Endothelial cell (in vitro differentiated cells): ENCODE results near the gene NUMA1. TPM values are rescaled to one million over a fixed set of nuclear protein-coding genes. Genes with fewer than 3 reads are reported as not detected.

Source experiments
- DNase-seq: peaks from one replicate; pipeline ENCODE4 v3.0.0; 2021; ENCODE audit warnings: low spot score
- H3K27ac Mint-ChIP-seq: one replicate; pipeline ENCODE4 v1.8.0; 2021; ENCODE audit warnings: mixed read lengths, inconsistent platforms; ENCODE audit not compliant: unreplicated experiment
- H3K27me3 Mint-ChIP-seq: one replicate; pipeline ENCODE4 v1.8.0; 2021; ENCODE audit warnings: mild to moderate bottlenecking, moderate library complexity, mixed read lengths, inconsistent platforms; ENCODE audit not compliant: unreplicated experiment
- H3K36me3 Mint-ChIP-seq: one replicate; pipeline ENCODE4 v1.8.0; 2021; ENCODE audit warnings: mild to moderate bottlenecking, low read depth, mixed read lengths, inconsistent platforms; ENCODE audit not compliant: unreplicated experiment
- H3K4me1 Mint-ChIP-seq: one replicate; pipeline ENCODE4 v1.8.0; 2021; ENCODE audit warnings: mild to moderate bottlenecking, mixed read lengths, inconsistent platforms; ENCODE audit not compliant: unreplicated experiment
- H3K4me3 Mint-ChIP-seq: one replicate; pipeline ENCODE4 v1.8.0; 2021; ENCODE audit warnings: mild to moderate bottlenecking, mixed read lengths, inconsistent platforms; ENCODE audit not compliant: unreplicated experiment
- H3K9me3 Mint-ChIP-seq: one replicate; pipeline ENCODE4 v1.8.0; 2021; ENCODE audit warnings: mixed read lengths, inconsistent platforms; ENCODE audit not compliant: unreplicated experiment
- CTCF ChIP-seq: fragments of 200-600 bp; sonication (generic); IDR thresholded peaks from one replicate; pipeline ENCODE4 v1.5.0; 2021; ENCODE audit warnings: antibody characterized with exemption; ENCODE audit not compliant: unreplicated experiment
- total RNA-seq: library from RNA; stranded (reverse); fragmentation: NEBNext Ultra II Directional; extraction: Animal tissue kit (Norgen Biotek cat#: 25700); gene quantifications from one replicate; pipeline ENCODE4 v1.2.1, GENCODE V29; 2021; ENCODE audit not compliant: unreplicated experiment

The NUMA1 gene
- total RNA-seq, 1 donor from 2014 or later, result 173 TPM

DNA sequence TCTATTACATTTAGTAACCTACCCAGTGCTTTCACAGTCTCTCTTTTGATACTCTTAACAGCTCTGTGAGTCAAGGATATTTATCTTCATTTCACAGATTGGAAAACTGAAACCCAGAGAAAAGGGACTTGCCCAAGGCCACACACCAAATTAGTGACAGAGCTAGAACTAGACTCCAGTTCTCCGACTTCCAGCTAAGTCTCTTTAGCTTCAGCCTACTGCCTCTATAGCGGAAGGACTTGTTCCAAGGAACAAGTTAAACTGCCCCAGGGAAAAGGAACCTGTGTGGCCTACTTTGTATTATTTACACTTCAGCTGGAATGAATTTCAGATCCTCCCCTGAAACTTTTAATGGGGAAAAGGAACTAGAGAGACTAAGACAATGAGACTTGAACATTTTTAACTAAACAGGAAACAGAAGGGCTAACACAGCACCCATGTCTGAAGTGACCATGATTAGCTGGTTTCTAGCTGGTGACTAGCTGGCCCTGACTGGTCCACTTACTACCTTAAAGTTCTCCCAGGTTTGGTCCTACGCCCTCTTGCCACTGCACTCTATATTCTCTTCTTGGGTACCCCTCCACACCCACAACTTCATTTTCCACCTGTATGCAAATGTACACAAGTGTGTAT, 1.6 kb upstream of the NUMA1 start:
- no peak for TF ChIP-seq CTCF
- Mint-ChIP-seq H3K9me3 (no peaks in the 10 kb centered on the region), H3K27me3 (peaks cover 8% of the 10 kb centered on the region), H3K27ac (peak overlapping the region; percentile 100), H3K4me3 (peak overlapping the region; percentile 96), H3K36me3 (peaks cover 4% of the 10 kb centered on the region), H3K4me1 (peaks cover 31% of the 10 kb centered on the region)
- DNase-seq, result no peak

GRCh38 chr11:72081184-72081644, 872 bp upstream of the NUMA1 start:
- no peak for TF ChIP-seq CTCF
- H3K27me3 Mint-ChIP-seq, result peaks cover 8% of the 10 kb centered on the region
- no peak for DNase-seq
- H3K9me3 Mint-ChIP-seq, result no peaks in the 10 kb centered on the region
- H3K27ac Mint-ChIP-seq, result peak overlapping the region; percentile 100
- H3K36me3 Mint-ChIP-seq, result peaks cover 4% of the 10 kb centered on the region
- peaks cover 31% of the 10 kb centered on the region for H3K4me1 Mint-ChIP-seq
- H3K4me3 Mint-ChIP-seq, result peak overlapping the region; percentile 96

DNA sequence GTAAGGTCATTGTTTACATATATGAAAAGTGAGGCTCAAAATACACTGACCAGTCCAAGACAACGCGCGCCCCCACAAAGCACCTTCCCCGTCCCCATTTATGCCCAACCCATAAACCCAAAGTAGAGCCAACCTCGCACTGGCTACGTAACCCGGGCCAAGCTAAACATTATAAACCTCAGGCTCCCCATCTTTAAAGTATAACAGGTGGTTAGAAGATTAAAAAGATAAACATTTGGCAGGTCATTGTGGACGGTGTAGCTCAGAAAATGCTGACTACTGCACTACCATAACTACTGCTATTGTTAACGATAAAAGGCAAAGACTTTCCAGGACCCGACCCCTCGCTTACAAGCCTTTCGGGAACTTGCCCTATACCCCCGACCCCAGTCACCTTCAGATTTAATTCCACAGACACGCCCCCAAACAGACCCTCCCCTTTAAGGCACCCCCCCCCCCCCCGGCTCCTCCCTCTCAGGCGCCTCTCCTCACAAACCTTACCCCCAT, 470 bp downstream of the NUMA1 start:
- peak overlapping the region; percentile 96 for H3K4me3 Mint-ChIP-seq
- DNase-seq, result no peak
- H3K27ac Mint-ChIP-seq, result peak overlapping the region; percentile 100
- H3K27me3 Mint-ChIP-seq, result peaks cover 8% of the 10 kb centered on the region
- H3K9me3 Mint-ChIP-seq, result no peaks in the 10 kb centered on the region
- TF ChIP-seq CTCF, result no peak
- peaks cover 4% of the 10 kb centered on the region for H3K36me3 Mint-ChIP-seq
- peaks cover 31% of the 10 kb centered on the region for H3K4me1 Mint-ChIP-seq

DNA sequence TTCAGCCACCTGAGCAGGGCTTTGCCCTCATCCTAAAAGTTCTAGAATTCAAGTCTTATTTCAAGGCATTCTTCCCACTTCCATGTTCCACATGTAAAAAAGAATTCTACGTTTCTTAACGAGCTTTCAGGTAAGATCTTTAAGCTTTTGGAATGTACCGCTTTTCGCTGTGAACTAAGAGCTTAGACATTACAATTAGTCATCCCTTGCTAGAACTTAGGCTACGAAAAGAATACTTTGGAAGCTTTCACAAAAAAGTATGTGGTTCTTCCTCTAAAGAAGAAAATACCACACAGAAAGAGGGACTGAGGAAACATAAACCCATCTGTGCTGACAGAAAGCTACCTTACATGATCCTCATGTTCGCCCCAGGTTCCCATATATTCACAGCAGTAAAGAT, 1.9 kb downstream of the NUMA1 start:
- peaks cover 8% of the 10 kb centered on the region for H3K27me3 Mint-ChIP-seq
- TF ChIP-seq CTCF, result no peak
- H3K36me3 Mint-ChIP-seq, result peaks cover 4% of the 10 kb centered on the region
- peak overlapping the region; percentile 78 for H3K4me3 Mint-ChIP-seq
- no peaks in the 10 kb centered on the region for H3K9me3 Mint-ChIP-seq
- no peak for DNase-seq
- peaks cover 34% of the 10 kb centered on the region for H3K4me1 Mint-ChIP-seq
- H3K27ac Mint-ChIP-seq, result peak overlapping the region; percentile 87

- Mint-ChIP-seq H3K27ac (peak overlapping the region; percentile 68), H3K4me1 (peaks cover 33% of the 10 kb centered on the region), H3K4me3 (no peak overlapping the region), H3K36me3 (peaks cover 2% of the 10 kb centered on the region), H3K27me3 (peaks cover 4% of the 10 kb centered on the region), H3K9me3 (no peaks in the 10 kb centered on the region)
- DNase-seq, result no peak
- no peak for TF ChIP-seq CTCF
These were observed 4.6 kb downstream of the NUMA1 start for GRCh38 chr11:72075756-72076155.
